Activated CD8-positive, alpha-beta T cell treated with anti-CD3 and anti-CD28 coated beads, Interleukin-2, amount 10 ng/mL, durations not matched to agents 7 days and 5 days (primary cell): ENCODE measurements around the gene MPP3. TPM values are rescaled to one million over a fixed set of nuclear protein-coding genes. Genes with fewer than 3 reads are reported as not detected.
A peak's percentile ranks its signal among the peaks of the same experiment; 100 is the strongest.

Experiments
- ATAC-seq: fragments of 150-1000 bp; cut with Tn5 transposase; one replicate; pipeline ENCODE4 v1.10.0; 2021; ENCODE audit warnings: moderate library complexity
- CTCF ChIA-PET: fragments of 350-600 bp; sonication (Branson Sonifier 250); formaldehyde crosslinking; loops from one replicate; lab custom pipeline; 2021; ENCODE audit warnings: antibody characterized with exemption; lab: Charles Lee
- POLR2A ChIA-PET: fragments of 350-600 bp; sonication (Branson Sonifier 250); formaldehyde crosslinking; loops from one replicate; lab custom pipeline; 2021; ENCODE audit warnings: antibody characterized with exemption; lab: Charles Lee
- DNase-seq: peaks from one replicate; pipeline ENCODE4 v3.0.0-alpha.2; 2020
- H3K27ac Mint-ChIP-seq: one replicate; pipeline ENCODE4 v1.8.0; 2021; ENCODE audit warnings: mild to moderate bottlenecking, mixed read lengths
- H3K27me3 Mint-ChIP-seq: one replicate; pipeline ENCODE4 v1.8.0; 2021; ENCODE audit warnings: low read depth, mixed read lengths
- H3K36me3 Mint-ChIP-seq: one replicate; pipeline ENCODE4 v1.8.0; 2021; ENCODE audit warnings: low read depth, mixed read lengths
- H3K4me1 Mint-ChIP-seq: one replicate; pipeline ENCODE4 v1.8.0; 2021; ENCODE audit warnings: low read depth, mixed read lengths
- H3K4me3 Mint-ChIP-seq: one replicate; pipeline ENCODE4 v1.8.0; 2021; ENCODE audit warnings: mild to moderate bottlenecking, mixed read lengths
- H3K9me3 Mint-ChIP-seq: one replicate; pipeline ENCODE4 v1.8.0; 2022; ENCODE audit warnings: mixed read lengths; ENCODE audit not compliant: insufficient read depth
- total RNA-seq, 2 experiments: library from RNA; stranded (reverse); gene quantifications; one replicate each; pipeline ENCODE4 v1.2.3, GENCODE V29; 2021

Gene MPP3
- total RNA-seq, 2 experiments from 2014 or later, result not detected

DNA sequence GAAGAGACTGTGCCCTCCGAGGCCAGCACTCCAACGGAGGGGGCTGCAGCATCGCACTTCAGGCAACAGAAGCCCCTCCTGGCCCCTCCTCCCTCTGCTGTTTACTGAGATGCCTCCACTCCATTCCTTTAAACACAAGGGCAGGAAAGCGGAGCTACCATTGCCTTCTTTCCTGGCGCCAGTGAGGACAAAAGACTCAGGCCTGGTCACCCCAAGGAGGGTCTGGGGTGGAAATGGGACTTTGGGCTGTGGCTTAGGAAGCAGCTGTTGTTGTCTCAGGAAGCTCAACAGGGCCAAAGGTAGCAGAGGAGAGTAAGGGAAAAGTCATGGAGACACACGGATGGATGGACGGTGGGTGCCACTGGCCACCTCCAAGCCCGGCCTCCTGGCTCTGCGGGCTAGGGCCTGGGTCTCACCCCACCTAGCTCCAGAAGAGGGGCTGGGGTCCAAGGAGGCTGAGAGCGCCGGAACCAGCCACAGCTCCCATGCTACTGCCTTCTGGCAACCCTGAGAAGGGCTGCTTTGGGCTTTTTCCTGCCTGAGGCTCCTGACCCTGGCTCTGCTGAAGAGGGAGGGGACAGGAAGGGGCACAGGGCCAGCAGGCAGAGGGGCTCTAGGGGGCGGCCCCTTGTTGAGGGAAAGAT lies 25.1 kb upstream of the MPP3 start:
- DNase-seq (no peak), ATAC-seq (no peak)
- Mint-ChIP-seq H3K36me3 (no peaks in the 10 kb centered on the region), H3K4me3 (no peak overlapping the region), H3K27me3 (peaks cover 3% of the 10 kb centered on the region), H3K9me3 (no peaks in the 10 kb centered on the region), H3K4me1 (no peaks in the 10 kb centered on the region), H3K27ac (no peak overlapping the region)
- POLR2A ChIA-PET, result no interaction called here
- CTCF ChIA-PET, result interaction anchor here (0.9 to 4.0 kb wide), 2 partner anchors 12 to 20 kb away, joined by 3 to 19 read pairs; partner anchors contain the start of gene CD300LG

GRCh38 chr17:43857141-43857540 lies 24.2 kb upstream of the MPP3 start:
- DNase-seq, result no peak
- no peak overlapping the region for H3K27ac Mint-ChIP-seq
- POLR2A ChIA-PET, result no interaction called here
- ATAC-seq, result no peak
- CTCF ChIA-PET, result interaction anchor here (0.9 to 4.0 kb wide), 2 partner anchors 11 to 21 kb away, joined by 3 to 19 read pairs; partner anchors contain the start of gene CD300LG
- peaks cover 6% of the 10 kb centered on the region for H3K27me3 Mint-ChIP-seq
- H3K4me1 Mint-ChIP-seq, result no peaks in the 10 kb centered on the region
- H3K4me3 Mint-ChIP-seq, result no peak overlapping the region
- no peaks in the 10 kb centered on the region for H3K36me3 Mint-ChIP-seq
- no peaks in the 10 kb centered on the region for H3K9me3 Mint-ChIP-seq

- Mint-ChIP-seq H3K9me3 (no peaks in the 10 kb centered on the region), H3K27ac (no peak overlapping the region), H3K36me3 (no peaks in the 10 kb centered on the region), H3K4me1 (no peaks in the 10 kb centered on the region), H3K27me3 (peaks cover 8% of the 10 kb centered on the region), H3K4me3 (no peak overlapping the region)
- no peak for ATAC-seq
- ChIA-PET POLR2A (no interaction called here), CTCF (interaction anchor here (4.0 kb wide), 1 partner anchor 10 kb away, joined by 19 read pairs; the partner anchor contains the start of gene CD300LG)
- DNase-seq, result no peak
Measured at GRCh38 chr17:43856141-43856540, 23.2 kb upstream of the MPP3 start.

DNA sequence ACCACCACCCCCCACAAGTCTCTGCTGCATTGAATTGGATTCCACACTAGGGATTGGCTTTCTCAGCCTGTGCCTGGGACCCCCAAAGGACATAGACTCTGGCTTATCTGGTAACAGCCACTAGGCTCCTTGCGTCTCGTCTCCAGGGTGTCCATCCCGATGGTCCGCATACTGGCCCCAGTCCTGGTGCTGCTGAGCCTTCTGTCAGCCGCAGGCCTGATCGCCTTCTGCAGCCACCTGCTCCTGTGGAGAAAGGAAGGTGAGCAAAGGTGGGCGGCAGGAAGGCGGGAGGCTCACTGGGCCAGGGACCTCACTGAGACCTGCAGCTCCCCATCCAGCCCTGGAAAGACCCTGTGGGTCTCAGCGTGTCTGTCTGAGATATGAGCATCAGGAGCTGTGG lies 22.1 kb upstream of the MPP3 start:
- Mint-ChIP-seq H3K27ac (no peak overlapping the region), H3K27me3 (peaks cover 8% of the 10 kb centered on the region), H3K4me3 (no peak overlapping the region), H3K36me3 (no peaks in the 10 kb centered on the region), H3K9me3 (no peaks in the 10 kb centered on the region), H3K4me1 (no peaks in the 10 kb centered on the region)
- DNase-seq, result no peak
- CTCF ChIA-PET, result interaction anchor here (4.0 kb wide), 1 partner anchor 9 kb away, joined by 19 read pairs; the partner anchor contains the start of gene CD300LG
- POLR2A ChIA-PET, result no interaction called here
- no peak for ATAC-seq

GRCh38 chr17:43854498-43854897 lies 21.6 kb upstream of the MPP3 start:
- Mint-ChIP-seq H3K9me3 (no peaks in the 10 kb centered on the region), H3K27me3 (peaks cover 7% of the 10 kb centered on the region), H3K4me3 (no peak overlapping the region), H3K4me1 (no peaks in the 10 kb centered on the region), H3K27ac (no peak overlapping the region), H3K36me3 (no peaks in the 10 kb centered on the region)
- no peak for ATAC-seq
- no peak for DNase-seq
- CTCF ChIA-PET, result interaction anchor here (4.0 kb wide), 1 partner anchor 8 kb away, joined by 19 read pairs; the partner anchor contains the start of gene CD300LG
- POLR2A ChIA-PET, result no interaction called here

DNA sequence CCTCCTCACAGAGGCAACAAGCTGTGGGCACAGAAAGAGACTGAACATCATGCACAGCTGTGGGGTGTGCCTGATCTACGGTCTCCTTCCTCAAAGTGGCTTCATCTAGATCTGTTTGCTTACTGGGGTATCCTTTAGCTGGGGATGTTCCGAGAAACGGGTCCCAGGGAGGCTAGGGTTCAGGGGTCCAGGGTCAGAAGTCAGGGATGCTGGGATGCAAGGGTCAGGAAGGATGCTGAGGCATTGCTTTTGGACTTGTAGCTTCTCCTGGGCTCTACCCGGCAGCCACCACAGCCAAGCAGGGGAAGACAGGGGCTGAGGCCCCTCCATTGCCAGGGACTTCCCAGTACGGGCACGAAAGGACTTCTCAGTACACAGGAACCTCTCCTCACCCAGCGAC lies 20.6 kb upstream of the MPP3 start:
- H3K36me3 Mint-ChIP-seq, result no peaks in the 10 kb centered on the region
- H3K27me3 Mint-ChIP-seq, result peaks cover 5% of the 10 kb centered on the region
- no peak for DNase-seq
- CTCF ChIA-PET, result interaction anchor here (1.0 kb wide), 1 partner anchor 27 kb away, joined by 3 read pairs; no protein-coding TSS in a partner anchor
- H3K4me1 Mint-ChIP-seq, result no peaks in the 10 kb centered on the region
- no peak overlapping the region for H3K4me3 Mint-ChIP-seq
- H3K27ac Mint-ChIP-seq, result no peak overlapping the region
- ATAC-seq, result no peak
- POLR2A ChIA-PET, result no interaction called here
- H3K9me3 Mint-ChIP-seq, result no peaks in the 10 kb centered on the region

DNA sequence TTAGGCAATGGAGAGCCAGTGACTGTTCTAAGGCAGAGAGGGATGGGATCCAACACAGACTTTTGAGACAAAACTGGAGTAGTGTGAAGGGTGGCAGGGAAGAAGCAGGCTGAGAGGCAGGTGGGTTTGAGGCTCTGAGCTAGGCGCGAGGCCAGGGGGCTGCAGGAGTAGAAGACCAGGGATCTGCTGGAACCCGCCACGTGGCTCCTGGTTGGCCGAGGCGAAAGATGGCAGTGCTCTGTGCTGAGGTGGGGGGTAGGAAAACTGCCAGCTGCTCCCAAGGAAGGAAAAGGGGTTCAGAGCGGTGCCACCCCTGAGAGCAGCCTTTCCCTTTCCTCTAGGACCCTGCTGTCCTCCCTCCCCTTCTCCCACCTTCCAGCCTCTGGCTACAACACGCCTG lies 19.6 kb upstream of the MPP3 start:
- POLR2A ChIA-PET, result no interaction called here
- ATAC-seq, result no peak

GRCh38 chr17:43849116-43849515 lies 16.2 kb upstream of the MPP3 start:
- CTCF ChIA-PET, result no interaction called here
- no peaks in the 10 kb centered on the region for H3K36me3 Mint-ChIP-seq
- H3K4me3 Mint-ChIP-seq, result no peak overlapping the region
- no peaks in the 10 kb centered on the region for H3K9me3 Mint-ChIP-seq
- ATAC-seq, result no peak
- H3K27ac Mint-ChIP-seq, result no peak overlapping the region
- no peaks in the 10 kb centered on the region for H3K4me1 Mint-ChIP-seq
- peaks cover 8% of the 10 kb centered on the region for H3K27me3 Mint-ChIP-seq
- no peak for DNase-seq
- POLR2A ChIA-PET, result no interaction called here

More for the DNA sequence above, 19.6 kb upstream of the MPP3 start:
- CTCF ChIA-PET, result no interaction called here
- Mint-ChIP-seq H3K27me3 (peaks cover 5% of the 10 kb centered on the region), H3K4me1 (no peaks in the 10 kb centered on the region), H3K27ac (no peak overlapping the region), H3K36me3 (no peaks in the 10 kb centered on the region), H3K9me3 (no peaks in the 10 kb centered on the region), H3K4me3 (no peak overlapping the region)
- no peak for DNase-seq

GRCh38 chr17:43848601-43849000 lies 15.7 kb upstream of the MPP3 start:
- peaks cover 8% of the 10 kb centered on the region for H3K27me3 Mint-ChIP-seq
- no peak overlapping the region for H3K27ac Mint-ChIP-seq
- DNase-seq (no peak), ATAC-seq (no peak)
- CTCF ChIA-PET, result no interaction called here
- POLR2A ChIA-PET, result interaction anchor here (0.7 kb wide), 1 partner anchor 295 kb away, joined by 4 read pairs; no protein-coding TSS in a partner anchor
- no peaks in the 10 kb centered on the region for H3K4me1 Mint-ChIP-seq
- no peaks in the 10 kb centered on the region for H3K36me3 Mint-ChIP-seq
- H3K9me3 Mint-ChIP-seq, result no peaks in the 10 kb centered on the region
- H3K4me3 Mint-ChIP-seq, result no peak overlapping the region

- Mint-ChIP-seq H3K36me3 (no peaks in the 10 kb centered on the region), H3K9me3 (no peaks in the 10 kb centered on the region), H3K27me3 (peaks cover 9% of the 10 kb centered on the region), H3K27ac (no peak within 1 kb of the TSS), H3K4me1 (no peaks in the 10 kb centered on the region), H3K4me3 (no peak within 1 kb of the TSS)
- POLR2A ChIA-PET, result no interaction called here
- CTCF ChIA-PET, result interaction anchor here (0.8 to 1.9 kb wide), 16 partner anchors 9 to 554 kb away, joined by 3 to 19 read pairs (median 4); no protein-coding TSS in a partner anchor
- DNase-seq, result no peak
- ATAC-seq, result no peak
Measured at GRCh38 chr17:43846963-43847371, 14.0 kb upstream of the MPP3 start, which contains the start of gene CD300LG. Gene CD300LG (plus strand): TSS chr17:43847176. CDS start chr17:43847217, 41 bp downstream.

DNA sequence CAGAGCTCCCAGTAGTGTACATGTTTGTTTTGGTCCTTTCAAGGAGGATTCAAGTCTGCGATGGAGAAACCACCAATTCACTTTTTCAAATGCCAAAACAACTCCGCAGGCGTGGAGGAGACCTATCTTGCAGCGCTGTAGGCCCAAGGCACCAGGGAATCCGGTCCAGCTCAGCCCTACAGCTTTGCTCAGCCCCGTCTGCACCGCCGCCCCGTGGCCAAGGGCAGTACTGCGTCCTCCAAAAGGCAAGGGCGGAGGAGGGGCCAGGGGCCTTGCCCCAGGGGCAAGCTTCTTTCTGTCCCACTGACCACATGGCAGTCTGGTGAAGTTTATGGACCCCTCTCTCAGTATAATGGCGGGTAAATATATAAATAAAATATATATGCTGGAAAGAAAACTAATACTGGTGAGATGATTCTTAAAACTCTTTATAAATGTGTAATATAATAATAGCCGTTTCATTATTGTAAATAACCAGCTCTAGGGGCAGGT lies 13.3 kb upstream of the MPP3 start:
- H3K27ac Mint-ChIP-seq, result no peak overlapping the region
- DNase-seq (peak; percentile 80), ATAC-seq (peak; percentile 97)
- CTCF ChIA-PET, result interaction anchor here (0.5 to 1.9 kb wide), 28 partner anchors 10 to 554 kb away, joined by 3 to 19 read pairs (median 4); partner anchors contain the start of gene DUSP3
- POLR2A ChIA-PET, result no interaction called here
- H3K4me3 Mint-ChIP-seq, result no peak overlapping the region
- H3K27me3 Mint-ChIP-seq, result peaks cover 8% of the 10 kb centered on the region
- H3K36me3 Mint-ChIP-seq, result no peaks in the 10 kb centered on the region
- no peaks in the 10 kb centered on the region for H3K4me1 Mint-ChIP-seq
- no peaks in the 10 kb centered on the region for H3K9me3 Mint-ChIP-seq

- ATAC-seq (no peak), DNase-seq (no peak)
- Mint-ChIP-seq H3K9me3 (no peaks in the 10 kb centered on the region), H3K4me1 (no peaks in the 10 kb centered on the region), H3K27me3 (peaks cover 8% of the 10 kb centered on the region), H3K27ac (no peak overlapping the region), H3K4me3 (no peak overlapping the region), H3K36me3 (no peaks in the 10 kb centered on the region)
- POLR2A ChIA-PET, result no interaction called here
- CTCF ChIA-PET, result interaction anchor here (0.5 to 1.9 kb wide), 24 partner anchors 10 to 445 kb away, joined by 3 to 19 read pairs (median 4); partner anchors contain the start of gene DUSP3
Measured at GRCh38 chr17:43845766-43846165, 12.8 kb upstream of the MPP3 start.
